ENCODE data around the gene PLPP1. TPM values are rescaled to one million over a fixed set of nuclear protein-coding genes. Genes with fewer than 3 reads are reported as not detected.
A peak's percentile ranks its signal among the peaks of the same experiment; 100 is the strongest.

PLPP1 gene
- total RNA-seq, 1 donor from 2014 or later: 31.8 TPM

DNA sequence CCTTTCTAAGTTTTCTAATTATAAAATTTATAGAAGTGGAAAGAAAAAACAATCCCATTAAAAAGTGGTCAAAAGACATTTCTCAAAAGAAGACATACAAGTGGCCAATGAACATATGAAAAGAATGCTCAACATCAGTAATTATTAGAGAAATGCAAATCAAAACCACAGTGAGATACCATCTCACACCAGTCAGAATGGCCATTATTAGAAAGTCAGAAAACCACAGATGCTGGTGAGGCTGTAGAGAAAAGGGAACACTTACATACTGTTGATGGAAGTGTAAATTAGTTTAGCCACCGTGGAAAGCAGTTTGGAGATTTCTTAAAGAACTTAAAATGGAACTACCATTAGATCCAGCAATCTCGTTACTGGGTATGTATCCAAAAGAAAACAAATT, 23.7 kb upstream of the PLPP1 start:
- H3K36me3 Mint-ChIP-seq: no peaks in the 10 kb centered on the region
- H3K4me3 Mint-ChIP-seq: no peak overlapping the region
- no peak for DNase-seq (ENCODE audit: low spot score in 2 of 2, unreplicated experiment in 2 of 2)
- no peak overlapping the region for H3K27ac Mint-ChIP-seq
- TF ChIP-seq, protein P1, sequence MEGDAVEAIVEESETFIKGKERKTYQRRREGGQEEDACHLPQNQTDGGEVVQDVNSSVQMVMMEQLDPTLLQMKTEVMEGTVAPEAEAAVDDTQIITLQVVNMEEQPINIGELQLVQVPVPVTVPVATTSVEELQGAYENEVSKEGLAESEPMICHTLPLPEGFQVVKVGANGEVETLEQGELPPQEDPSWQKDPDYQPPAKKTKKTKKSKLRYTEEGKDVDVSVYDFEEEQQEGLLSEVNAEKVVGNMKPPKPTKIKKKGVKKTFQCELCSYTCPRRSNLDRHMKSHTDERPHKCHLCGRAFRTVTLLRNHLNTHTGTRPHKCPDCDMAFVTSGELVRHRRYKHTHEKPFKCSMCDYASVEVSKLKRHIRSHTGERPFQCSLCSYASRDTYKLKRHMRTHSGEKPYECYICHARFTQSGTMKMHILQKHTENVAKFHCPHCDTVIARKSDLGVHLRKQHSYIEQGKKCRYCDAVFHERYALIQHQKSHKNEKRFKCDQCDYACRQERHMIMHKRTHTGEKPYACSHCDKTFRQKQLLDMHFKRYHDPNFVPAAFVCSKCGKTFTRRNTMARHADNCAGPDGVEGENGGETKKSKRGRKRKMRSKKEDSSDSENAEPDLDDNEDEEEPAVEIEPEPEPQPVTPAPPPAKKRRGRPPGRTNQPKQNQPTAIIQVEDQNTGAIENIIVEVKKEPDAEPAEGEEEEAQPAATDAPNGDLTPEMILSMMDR (IDR thresholded peaks at IDR 0.05; ENCODE audit: unreplicated experiment): no peak
- no peaks in the 10 kb centered on the region for H3K9me3 Mint-ChIP-seq
- no peaks in the 10 kb centered on the region for H3K27me3 Mint-ChIP-seq (ENCODE audit: low read depth)
- peaks cover 17% of the 10 kb centered on the region for H3K4me1 Mint-ChIP-seq

DNA sequence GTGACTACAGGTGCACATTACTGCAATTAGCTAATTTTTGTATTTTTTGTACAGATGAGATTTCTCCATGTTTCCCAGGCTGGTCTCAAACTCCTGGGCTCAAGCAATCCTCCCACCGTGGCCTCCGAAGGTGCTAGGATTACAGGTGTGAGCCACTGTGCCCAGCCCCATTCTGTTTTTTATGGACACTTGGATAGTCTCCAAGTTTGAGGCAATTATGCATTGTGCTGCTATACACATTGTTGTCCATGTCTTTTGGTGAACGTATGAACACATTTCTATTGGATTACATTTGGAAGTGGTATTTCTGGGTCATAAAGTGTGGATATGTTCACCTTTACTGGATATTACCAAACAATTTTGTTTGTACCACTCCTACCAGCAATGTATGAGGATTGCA, 22.4 kb upstream of the PLPP1 start:
- Mint-ChIP-seq H3K9me3 (no peaks in the 10 kb centered on the region), H3K36me3 (no peaks in the 10 kb centered on the region), H3K4me1 (peaks cover 17% of the 10 kb centered on the region), H3K27me3 (ENCODE audit: low read depth) (no peaks in the 10 kb centered on the region), H3K4me3 (no peak overlapping the region), H3K27ac (no peak overlapping the region)
- no peak for DNase-seq (ENCODE audit: low spot score in 2 of 2, unreplicated experiment in 2 of 2)
- TF ChIP-seq, protein P1 (IDR thresholded peaks at IDR 0.05; ENCODE audit: unreplicated experiment): no peak

DNA sequence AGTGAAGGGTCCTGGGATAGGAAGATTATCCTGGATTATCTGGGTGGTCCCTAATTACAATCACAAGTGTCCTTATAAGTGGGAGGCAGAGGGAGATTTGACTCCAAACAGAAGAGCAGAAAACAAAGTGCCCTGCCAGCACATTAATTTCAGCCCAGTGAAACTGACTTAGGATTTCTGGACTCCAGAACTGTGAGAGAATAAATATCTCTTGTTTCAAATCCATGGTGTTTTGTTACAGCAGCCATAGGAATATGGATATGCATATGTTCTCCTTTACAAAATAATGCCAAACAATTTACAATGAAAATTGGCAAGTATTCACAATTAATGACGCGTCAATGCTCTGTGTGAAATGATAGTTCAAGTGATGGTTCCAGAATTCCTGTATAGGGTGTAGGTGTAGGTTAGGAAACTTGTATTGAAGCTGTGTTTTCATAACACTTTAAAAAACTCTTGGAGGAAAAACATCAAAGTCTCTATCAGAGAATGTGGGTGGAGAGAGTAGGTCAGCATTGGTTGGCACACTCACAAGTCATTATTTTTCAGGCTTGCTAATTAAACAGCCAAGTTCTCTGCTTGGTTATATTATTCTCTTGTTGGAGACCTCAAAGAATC, 19.9 kb upstream of the PLPP1 start:
- no peaks in the 10 kb centered on the region for H3K27me3 Mint-ChIP-seq (ENCODE audit: low read depth)
- DNase-seq (ENCODE audit: low spot score in 2 of 2, unreplicated experiment in 2 of 2): no peak
- peak overlapping the region; percentile 55 for H3K27ac Mint-ChIP-seq
- no peak overlapping the region for H3K4me3 Mint-ChIP-seq
- no peaks in the 10 kb centered on the region for H3K36me3 Mint-ChIP-seq
- H3K9me3 Mint-ChIP-seq: no peaks in the 10 kb centered on the region
- H3K4me1 Mint-ChIP-seq: peaks cover 22% of the 10 kb centered on the region
- TF ChIP-seq, protein P1 (IDR thresholded peaks at IDR 0.05; ENCODE audit: unreplicated experiment): no peak

DNA sequence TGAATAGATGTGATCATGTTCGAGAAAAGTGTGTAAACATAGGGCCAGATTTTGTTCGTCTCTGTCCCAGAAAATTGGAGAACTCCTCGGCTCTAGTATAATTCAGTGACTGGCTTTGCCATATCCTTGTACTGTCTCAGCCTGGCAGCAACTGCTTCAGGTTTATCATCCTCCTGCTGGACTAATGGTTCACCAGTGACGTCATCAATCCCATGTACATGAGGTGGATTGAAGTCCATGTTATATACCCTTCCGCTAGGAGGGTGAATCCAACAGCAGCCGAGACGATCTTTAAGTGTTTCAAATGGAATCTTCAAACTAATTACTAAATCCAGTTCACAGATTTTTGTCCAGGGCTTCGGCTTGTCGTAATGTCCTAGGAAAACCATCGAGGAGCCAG, 17.1 kb upstream of the PLPP1 start:
- Mint-ChIP-seq H3K27me3 (ENCODE audit: low read depth) (no peaks in the 10 kb centered on the region), H3K27ac (no peak overlapping the region), H3K4me3 (no peak overlapping the region), H3K9me3 (no peaks in the 10 kb centered on the region), H3K4me1 (peaks cover 24% of the 10 kb centered on the region), H3K36me3 (no peaks in the 10 kb centered on the region)
- DNase-seq (ENCODE audit: low spot score in 2 of 2, unreplicated experiment in 2 of 2): no peak
- TF ChIP-seq, protein P1 (IDR thresholded peaks at IDR 0.05; ENCODE audit: unreplicated experiment): no peak

DNA sequence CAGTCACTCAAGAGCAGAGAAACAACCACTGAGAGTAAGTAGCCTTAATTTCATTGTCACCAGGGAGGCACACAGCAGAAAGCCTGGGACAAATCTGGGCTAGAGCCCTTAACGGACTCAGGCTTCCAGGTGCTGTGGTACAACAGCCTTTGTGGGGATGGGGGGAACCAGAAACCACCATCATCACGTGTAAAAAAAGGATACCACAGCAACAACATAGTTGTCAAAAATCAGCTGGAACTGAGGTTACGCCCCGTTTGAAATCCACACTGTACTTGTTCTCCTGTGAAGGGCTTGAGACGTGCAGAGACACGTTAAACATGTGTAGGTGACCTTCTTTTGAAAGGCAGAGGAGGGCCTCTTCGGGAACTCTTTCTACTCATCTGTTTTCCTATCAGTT, 16.6 kb upstream of the PLPP1 start:
- H3K4me1 Mint-ChIP-seq: peaks cover 24% of the 10 kb centered on the region
- H3K27me3 Mint-ChIP-seq (ENCODE audit: low read depth): no peaks in the 10 kb centered on the region
- no peaks in the 10 kb centered on the region for H3K9me3 Mint-ChIP-seq
- H3K27ac Mint-ChIP-seq: no peak overlapping the region
- H3K4me3 Mint-ChIP-seq: no peak overlapping the region
- TF ChIP-seq, protein P1 (IDR thresholded peaks at IDR 0.05; ENCODE audit: unreplicated experiment): no peak
- no peak for DNase-seq (ENCODE audit: low spot score in 2 of 2, unreplicated experiment in 2 of 2)
- H3K36me3 Mint-ChIP-seq: no peaks in the 10 kb centered on the region

- Mint-ChIP-seq H3K9me3 (no peaks in the 10 kb centered on the region), H3K4me1 (peaks cover 7% of the 10 kb centered on the region), H3K36me3 (no peaks in the 10 kb centered on the region), H3K27ac (no peak overlapping the region), H3K4me3 (no peak overlapping the region), H3K27me3 (ENCODE audit: low read depth) (no peaks in the 10 kb centered on the region)
- TF ChIP-seq, protein P1 (IDR thresholded peaks at IDR 0.05; ENCODE audit: unreplicated experiment): no peak
- no peak for DNase-seq (ENCODE audit: low spot score in 2 of 2, unreplicated experiment in 2 of 2)
Measured at GRCh38 chr5:55547781-55548180, 13.0 kb upstream of the PLPP1 start.
